Glomerular visceral epithelial cell (primary cell): ENCODE results near the gene DGAT2.

Experiments
- DNase-seq: peaks from one replicate; pipeline ENCODE4 v3.0.0-alpha.2; 2016; ENCODE audit errors: extremely low spot score

DGAT2 gene

GRCh38 chr11:75826461-75827230 lies 58.1 kb downstream of the DGAT2 start:
- no peak for DNase-seq

GRCh38 chr11:75827562-75827961 lies 59.0 kb downstream of the DGAT2 start:
- no peak for DNase-seq

- DNase-seq, result no peak
Observed at GRCh38 chr11:75831915-75832502, 63.4 kb downstream of the DGAT2 start.

DNA sequence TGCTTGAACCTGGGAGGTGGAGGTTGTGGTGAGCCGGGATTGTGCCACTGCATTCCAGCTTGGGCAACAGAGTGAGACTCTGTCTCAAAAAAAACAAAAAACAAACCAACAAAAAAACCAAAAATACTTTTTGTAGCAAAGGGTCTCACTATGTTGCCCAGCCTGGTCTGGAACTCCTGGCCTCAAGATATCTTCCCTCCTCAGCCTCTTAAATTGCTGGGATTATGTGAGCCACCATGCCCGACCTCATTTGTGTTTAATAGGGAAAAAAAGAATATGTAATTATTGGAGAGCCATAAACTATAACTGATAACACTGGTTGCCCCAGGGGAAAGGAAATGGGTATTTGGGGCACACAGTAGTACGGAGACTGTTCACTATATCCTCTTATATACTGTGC lies 66.2 kb downstream of the DGAT2 start:
- DNase-seq, result no peak

GRCh38 chr11:75836417-75836816 lies 67.8 kb downstream of the DGAT2 start:
- DNase-seq, result no peak

DNA sequence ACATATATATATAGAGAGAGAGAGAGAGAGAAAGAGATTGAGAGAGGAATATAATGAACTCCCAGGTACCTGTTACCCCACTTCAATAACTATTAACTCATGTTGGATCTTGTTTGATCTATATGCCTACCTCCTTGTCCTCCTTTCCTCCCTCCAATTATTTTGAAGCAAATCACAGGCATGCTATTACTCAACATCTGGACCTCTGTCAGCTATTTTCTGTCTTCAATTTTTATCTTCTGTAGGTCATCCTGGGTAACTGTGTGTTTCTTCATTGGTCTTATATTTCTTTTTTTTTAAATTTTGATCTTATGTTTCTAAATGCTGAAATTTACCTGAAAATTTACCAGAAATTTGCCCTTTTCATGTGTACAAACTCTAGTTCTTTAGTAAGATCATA lies 71.3 kb downstream of the DGAT2 start:
- no peak for DNase-seq

GRCh38 chr11:75840522-75840921 lies 71.9 kb downstream of the DGAT2 start:
- DNase-seq, result no peak

DNA sequence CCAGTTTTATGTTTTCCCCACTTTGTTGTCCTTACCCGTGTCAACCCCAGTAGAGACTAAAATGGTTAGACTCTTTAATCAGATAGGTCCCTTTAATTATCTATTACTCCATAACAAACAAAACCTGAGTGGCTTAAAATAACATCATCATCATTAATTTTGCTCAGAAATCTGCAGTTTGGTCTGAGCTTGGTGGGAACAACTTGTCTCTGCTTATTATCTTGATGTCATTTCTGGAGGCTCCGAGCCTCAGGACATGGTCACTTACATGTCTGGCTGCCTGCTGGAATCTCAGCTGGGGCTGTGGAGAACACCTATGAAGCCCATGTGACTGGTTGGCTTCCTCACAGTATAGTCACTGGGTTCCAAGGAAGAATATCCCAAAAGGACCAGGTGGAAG lies 73.2 kb downstream of the DGAT2 start:
- no peak for DNase-seq

DNA sequence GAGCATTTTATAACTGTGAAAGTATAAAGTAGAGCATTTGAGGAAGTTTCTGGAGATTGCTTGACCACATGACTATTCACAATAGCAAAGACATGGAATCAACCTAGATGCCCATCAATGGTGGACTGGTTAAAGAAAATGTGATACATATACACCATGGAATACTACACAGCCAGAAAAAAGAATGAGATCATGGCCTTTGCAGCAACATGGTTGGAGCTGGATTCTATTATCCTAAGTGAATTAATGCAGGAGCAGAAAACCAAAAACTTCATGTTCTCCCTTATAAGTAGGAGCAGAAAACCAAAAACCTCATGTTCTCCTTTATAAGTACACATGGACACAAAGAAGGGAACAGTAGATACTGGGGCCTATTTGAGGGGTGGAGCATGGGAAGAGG lies 76.7 kb downstream of the DGAT2 start:
- no peak for DNase-seq

GRCh38 chr11:75849894-75850293 lies 81.3 kb downstream of the DGAT2 start:
- no peak for DNase-seq

GRCh38 chr11:75850787-75851186 lies 82.2 kb downstream of the DGAT2 start:
- DNase-seq, result no peak
